AG20443 (cell line): Measurements from ENCODE around the gene ADGRE1.
"Not testable (repeated sequence)": the region's sequence is repeated elsewhere in the genome, so short reads cannot be mapped to it uniquely, and the experiment has no call there.

Source experiments
- DNase-seq: peaks from one replicate; pipeline ENCODE4 v3.0.0; 2012; ENCODE audit warnings: low spot score, mixed read lengths

Gene ADGRE1, protein sequence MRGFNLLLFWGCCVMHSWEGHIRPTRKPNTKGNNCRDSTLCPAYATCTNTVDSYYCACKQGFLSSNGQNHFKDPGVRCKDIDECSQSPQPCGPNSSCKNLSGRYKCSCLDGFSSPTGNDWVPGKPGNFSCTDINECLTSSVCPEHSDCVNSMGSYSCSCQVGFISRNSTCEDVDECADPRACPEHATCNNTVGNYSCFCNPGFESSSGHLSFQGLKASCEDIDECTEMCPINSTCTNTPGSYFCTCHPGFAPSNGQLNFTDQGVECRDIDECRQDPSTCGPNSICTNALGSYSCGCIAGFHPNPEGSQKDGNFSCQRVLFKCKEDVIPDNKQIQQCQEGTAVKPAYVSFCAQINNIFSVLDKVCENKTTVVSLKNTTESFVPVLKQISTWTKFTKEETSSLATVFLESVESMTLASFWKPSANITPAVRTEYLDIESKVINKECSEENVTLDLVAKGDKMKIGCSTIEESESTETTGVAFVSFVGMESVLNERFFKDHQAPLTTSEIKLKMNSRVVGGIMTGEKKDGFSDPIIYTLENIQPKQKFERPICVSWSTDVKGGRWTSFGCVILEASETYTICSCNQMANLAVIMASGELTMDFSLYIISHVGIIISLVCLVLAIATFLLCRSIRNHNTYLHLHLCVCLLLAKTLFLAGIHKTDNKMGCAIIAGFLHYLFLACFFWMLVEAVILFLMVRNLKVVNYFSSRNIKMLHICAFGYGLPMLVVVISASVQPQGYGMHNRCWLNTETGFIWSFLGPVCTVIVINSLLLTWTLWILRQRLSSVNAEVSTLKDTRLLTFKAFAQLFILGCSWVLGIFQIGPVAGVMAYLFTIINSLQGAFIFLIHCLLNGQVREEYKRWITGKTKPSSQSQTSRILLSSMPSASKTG

DNA sequence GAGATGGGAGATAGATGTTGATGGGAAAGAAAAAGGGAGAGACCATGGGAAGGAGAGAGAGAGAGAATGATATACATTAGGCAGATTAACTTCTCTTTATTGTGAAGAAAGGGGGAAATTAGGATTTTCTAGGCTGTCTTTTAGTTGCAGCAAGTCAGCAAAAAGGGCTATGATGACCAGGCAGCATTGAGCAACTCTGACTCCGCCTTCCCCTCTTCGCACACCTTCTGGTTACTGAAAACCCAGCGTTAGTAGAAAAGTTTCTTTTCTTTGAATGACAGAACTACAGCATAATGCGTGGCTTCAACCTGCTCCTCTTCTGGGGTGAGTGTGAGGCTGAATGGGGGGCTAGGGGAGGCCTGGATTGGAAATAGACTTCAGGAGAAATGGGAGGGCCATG, at the start of gene ADGRE1:
ADGRE1 (plus strand) TSS at position 264 of the 400 bp plus-strand sequence; CDS start at position 294, 30 bp downstream.
- DNase-seq: no peak

DNA sequence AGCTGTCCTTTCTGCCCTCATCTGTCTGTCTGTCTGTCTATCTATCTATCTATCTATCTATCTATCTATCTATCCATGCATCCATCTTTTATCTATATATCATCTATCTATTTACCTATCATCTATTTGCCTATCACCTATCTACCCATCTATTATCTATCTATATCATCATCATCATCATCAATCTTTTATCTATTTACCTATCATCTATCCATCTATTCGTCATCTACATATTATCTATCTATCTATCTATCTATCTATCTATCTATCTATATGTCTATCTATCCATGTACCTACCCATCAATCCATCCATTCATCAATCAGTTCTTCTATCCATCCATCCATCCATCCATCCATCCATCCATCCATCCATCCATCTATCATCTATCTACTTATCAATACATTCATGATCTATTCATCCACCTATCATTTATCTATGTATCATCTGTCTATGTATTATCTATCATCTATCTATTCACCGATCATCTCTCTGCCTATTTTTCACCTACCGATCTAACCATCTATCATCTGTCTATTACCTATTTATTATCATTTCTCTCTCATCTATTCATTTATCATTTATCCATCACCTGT, 49.2 kb upstream of the ADGRE1 start:
- DNase-seq: no peak

DNA sequence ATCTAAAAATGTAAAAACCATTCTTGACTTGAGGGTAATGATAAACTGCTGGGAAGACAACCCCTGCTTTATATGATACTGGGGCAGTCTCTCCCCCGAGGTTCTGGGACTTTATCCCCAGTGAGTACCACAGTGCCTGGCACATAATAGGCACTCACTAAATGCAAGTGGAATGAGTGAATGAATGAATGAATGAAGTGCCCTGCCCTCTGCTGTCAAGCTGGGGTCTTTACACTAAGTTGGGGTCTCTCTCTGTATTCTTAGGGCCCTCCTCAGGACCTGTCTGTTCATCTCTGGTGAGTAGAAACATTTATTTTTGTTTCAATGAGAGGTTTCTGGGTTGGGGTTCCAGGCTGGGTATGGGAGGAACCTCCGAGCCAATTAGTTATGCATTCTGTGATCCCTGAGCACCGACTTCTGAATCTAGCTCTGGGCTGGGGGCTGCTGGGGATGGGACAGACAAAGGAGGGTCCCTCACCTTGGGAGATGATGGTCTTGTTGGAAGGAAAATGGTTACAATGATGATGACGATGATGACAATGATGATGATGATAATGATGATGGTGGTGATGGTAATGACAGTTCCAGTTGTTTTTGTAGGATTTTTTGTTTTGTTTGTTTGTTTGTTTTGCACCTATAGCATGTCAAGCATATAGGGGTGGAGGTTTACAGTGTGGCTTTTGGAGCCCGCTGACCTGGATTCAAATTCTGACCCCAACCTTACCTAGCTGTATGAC, 44.3 kb upstream of the ADGRE1 start:
- no peak for DNase-seq

DNA sequence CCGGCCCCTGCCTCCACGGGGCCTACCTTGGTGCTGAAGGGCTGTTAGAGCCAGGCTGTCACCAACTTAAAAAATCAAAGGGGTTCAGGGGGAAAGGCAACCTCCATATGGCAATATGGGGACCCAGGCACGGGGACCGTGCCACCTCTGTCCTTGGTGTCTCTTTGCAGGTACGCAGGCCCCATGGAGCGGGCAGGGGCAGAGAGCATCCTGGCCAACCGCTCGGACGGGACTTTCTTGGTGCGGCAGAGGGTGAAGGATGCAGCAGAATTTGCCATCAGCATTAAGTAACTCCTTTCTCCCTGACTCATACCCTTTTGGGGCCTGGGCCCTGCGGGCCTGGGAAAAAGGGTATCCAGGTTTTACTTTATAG, 39.6 kb upstream of the ADGRE1 start:
- no peak for DNase-seq

DNA sequence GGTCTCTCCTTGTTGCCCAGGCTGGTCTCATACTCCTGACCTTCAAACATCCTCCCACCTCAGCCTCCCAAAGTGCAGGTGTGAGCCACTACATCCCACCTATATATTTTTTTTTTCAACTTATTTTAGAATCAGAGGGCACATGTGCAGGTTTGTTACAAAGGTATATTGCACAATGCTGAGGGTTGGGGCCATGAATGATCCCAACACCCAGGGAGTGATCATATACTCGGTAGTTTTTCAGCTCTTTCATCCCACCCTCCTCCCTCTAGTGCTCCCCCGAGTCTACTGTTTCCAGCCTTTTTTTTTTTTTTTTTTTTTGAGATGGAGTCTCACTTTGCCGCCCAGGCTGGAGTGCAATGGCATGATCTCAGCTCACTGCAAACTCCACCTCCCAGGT, 38.4 kb upstream of the ADGRE1 start:
- DNase-seq: no peak

DNA sequence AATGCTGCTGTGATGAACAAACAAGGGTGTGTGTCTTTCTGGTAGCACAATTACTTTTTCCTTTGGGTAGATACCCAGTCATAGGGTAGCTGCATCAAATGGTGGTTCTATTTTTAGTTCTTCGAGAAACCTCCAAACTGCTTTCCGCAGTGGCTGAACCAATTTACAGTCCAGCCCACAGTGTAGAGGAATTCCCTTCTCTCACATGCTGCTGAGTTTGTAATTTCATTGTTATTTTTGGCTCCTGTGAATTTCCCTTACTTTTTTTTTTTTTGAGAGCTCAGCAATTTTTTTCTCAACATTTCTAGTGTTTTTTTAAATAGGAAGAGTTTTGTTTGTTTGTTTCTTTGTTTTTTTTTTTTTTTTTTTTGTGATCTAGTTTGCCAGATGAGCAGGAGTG, 37.5 kb upstream of the ADGRE1 start:
- DNase-seq: no peak

DNA sequence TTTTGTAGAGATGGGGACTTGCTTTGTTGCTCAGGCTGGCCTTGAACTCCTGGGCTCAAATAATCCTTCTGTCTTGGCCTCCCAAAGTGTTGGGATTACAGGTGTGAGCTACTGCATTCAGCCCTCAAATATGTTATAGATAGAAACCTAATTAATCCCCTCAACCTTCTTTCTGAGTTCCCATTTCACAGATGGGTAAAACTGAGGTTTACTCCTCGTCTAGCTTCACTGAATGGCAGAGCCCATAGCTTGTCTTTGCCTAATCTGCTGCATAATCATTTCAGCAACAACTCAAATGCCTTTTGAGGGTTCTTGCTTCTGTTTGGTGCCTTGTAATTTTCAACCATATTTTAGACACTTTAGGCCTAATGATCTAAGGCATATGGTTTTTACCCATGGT, 36.0 kb upstream of the ADGRE1 start:
- DNase-seq: no peak

DNA sequence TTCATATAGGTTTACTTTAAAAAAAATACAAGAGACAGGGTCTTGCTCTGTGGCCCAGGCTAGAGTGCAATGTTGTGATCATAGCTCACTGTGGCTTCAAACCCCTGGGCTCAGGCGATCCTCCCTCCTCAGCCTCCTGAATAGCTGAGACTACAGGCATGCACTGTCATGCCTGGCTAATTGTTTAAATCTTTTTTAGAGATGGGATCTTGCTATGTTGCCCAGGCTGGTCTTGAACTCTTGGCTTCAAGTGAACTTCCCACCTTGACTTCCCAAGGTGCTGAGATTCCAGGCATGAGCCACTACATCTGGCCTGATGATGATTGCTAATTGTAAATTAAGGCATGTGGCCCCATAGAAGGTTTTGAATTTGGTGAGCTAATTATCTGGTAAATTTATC, 35.4 kb upstream of the ADGRE1 start:
- DNase-seq: no peak

DNA sequence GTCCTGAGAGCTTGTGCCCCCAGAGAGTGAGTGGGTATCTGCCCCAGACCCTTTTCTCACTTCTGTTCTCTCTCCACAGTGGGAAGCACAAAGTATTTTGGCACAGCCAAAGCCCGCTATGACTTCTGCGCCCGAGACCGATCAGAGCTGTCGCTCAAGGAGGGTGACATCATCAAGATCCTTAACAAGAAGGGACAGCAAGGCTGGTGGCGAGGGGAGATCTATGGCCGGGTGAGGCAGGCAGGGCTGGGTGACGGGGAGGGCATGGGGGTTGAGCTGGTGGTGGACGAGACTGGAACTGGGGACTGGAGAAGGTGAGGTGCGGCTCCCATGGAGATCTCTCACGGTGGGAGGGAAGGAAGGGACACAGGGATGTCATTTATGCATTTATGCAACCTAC, 33.5 kb upstream of the ADGRE1 start:
- no peak for DNase-seq

DNA sequence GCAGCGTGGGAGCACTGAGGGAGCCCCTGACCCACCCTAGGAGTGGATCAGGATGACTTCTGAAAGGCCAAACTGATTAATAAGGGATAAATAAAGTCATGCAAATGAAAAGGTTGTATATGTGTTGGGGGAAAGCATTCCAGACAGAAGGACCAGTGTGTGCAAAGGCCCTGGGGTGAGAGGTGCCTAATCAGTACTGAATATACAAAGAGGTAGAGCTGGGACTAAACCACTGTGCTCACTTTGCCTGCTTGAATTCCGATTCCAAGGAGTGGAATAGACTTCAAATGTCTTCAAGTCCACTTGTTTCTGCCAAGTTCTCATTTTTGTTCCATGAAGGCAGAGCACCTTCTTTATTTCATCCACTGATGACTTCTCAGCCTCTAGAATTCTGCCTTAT, 32.6 kb upstream of the ADGRE1 start:
- no peak for DNase-seq

DNA sequence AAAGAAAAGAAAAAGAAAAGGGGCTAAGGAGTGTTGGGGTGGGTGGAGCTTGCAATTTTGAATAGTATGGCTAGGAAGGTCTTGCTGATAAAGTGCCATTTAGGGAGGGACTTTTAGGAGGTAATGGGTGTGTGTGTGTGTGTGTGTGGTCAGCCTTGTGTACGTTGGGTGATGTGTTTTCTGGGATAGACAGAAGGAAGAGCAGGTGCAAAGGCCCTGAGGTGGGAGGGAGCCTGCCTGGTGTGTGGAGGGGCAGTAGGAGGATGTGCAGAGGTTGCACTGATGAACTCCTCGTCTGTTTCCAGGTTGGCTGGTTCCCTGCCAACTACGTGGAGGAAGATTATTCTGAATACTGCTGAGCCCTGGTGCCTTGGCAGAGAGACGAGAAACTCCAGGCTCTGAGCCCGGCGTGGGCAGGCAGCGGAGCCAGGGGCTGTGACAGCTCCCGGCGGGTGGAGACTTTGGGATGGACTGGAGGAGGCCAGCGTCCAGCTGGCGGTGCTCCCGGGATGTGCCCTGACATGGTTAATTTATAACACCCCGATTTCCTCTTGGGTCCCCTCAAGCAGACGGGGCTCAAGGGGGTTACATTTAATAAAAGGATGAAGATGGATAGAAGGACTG, 30.5 kb upstream of the ADGRE1 start:
- no peak for DNase-seq

DNA sequence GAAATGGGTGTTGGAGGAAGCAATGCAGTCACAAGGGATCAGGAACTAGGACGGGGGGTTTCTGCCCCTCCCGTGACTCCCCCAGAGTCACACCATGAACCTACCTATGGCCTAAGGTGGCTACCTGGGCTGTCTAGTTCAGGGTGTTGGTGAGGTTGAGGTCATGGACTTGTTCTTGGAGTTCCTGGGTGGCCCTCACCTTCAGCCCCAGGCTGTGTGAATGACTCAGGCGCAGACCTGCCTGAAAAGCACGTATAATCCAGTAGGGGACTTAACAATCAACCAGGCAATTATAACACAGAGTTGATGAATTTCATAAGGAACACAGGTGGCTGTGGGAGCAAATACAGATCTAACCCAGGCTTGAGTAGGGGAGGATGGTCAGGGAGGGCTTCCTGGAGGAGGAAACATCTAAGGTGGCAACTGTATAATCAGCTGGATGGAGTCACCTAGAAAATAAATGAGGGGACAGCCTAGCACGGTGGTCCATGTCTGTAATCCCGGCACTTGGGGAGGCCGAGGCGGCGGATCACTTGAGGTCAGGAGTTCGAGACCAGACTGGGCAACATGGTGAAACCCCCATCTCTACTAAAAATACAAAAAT, 25.6 kb upstream of the ADGRE1 start:
- DNase-seq: no peak

DNA sequence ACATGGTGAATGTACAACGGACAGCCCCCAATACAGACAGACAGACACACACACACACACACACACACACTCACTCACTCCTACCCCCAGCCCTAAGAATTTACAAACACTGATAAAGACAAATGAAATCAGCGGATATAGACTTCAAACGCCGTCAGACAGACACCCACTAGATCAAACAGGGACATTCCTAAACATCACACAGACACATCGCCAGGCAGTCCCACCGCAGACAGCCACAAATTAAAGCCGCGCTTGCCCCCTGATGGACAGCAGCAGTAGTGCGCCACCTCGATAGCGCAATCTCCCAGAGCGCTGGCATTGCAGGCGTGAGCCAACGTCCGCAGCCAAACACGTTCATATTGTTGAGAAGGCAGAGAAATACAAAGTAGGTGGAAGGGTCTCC, 24.7 kb upstream of the ADGRE1 start:
- peak; percentile 90 for DNase-seq

DNA sequence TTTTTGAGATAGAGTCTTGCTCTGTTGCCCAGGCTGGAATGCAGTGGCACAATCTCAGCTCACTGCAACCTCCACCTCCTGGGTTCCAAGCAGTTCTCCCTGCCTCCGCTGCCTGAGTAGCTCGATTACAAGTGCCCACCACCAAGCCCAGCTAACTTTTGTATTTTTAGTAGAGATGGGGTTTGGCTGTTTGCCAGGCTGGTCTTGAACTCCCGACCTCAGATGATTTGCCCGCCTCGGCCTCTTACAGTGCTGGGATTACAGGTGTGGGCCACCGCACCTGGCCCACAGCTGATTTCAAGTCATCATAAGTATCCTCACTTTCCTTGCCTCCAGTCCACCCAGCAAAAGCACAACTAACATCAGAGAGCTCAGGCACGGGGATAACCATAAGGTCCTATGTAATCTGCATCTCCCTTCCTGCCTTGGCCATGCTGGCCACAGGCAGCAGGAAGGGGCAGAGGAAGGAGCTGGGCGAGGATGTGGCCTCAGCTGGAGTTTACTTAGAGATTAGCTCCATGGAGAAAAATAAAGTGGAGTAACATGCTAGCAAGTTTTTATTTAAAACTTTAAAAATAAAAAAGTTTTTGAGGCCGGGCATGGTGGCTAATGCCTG, 22.9 kb upstream of the ADGRE1 start:
- DNase-seq: no peak

DNA sequence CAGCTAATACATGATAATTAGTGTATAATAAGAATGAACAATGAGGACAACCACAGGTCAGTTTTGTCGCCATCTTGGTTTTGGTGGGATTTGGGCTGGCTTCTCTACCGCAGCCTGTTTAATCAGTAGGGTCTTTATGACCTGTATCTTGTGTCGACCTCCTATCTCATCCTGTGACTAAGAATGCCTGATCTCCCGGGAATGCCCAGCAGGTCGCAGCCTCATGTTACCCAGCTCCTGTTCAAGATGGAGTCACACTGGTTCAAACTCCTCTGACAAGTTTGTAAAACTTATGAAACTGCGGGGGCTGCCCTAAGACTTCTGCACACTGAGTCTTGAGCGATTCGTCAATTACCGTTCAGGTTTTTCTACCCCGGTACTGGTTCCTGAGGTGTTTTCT, 21.5 kb upstream of the ADGRE1 start:
- DNase-seq: no peak

DNA sequence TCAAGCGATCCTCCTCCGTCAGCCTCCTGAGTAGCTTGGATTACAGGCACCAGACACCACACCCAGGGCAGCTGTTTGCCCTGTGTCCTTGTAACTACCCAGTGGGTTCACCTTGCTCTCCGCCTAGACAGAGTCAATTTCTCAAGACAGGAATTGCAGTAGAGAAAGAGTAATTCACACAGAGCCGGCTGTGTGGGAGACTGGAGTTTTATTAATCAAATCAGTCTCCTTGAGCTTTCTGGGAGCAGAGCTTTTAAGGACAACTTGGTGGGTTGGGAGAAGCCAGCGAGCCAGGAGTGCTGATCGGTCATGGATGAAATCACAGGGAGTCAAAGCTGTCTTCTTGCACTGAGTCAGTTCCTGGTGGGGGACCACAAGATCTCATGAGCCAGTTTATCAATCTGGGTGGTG, 20.6 kb upstream of the ADGRE1 start:
- no peak for DNase-seq

DNA sequence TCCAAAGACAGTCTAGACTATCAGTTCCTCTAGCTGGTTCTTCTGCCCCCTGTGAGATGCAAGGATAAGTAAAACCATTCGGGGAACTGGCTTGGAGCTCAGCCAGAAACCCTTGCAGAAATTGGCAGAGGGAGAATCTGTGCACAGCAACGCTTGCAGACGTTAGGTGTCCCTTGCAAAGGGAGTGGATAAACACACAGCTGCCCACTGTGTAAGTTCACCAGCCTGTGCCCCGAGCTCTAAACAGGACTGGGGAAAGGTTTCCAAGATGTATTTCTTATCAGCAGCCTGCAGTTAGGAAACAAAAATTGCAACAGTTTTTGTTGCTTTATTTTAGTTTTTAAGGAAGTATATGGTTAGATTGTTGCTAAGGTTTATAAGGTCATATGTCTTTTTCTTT, 19.0 kb upstream of the ADGRE1 start:
- no peak for DNase-seq

DNA sequence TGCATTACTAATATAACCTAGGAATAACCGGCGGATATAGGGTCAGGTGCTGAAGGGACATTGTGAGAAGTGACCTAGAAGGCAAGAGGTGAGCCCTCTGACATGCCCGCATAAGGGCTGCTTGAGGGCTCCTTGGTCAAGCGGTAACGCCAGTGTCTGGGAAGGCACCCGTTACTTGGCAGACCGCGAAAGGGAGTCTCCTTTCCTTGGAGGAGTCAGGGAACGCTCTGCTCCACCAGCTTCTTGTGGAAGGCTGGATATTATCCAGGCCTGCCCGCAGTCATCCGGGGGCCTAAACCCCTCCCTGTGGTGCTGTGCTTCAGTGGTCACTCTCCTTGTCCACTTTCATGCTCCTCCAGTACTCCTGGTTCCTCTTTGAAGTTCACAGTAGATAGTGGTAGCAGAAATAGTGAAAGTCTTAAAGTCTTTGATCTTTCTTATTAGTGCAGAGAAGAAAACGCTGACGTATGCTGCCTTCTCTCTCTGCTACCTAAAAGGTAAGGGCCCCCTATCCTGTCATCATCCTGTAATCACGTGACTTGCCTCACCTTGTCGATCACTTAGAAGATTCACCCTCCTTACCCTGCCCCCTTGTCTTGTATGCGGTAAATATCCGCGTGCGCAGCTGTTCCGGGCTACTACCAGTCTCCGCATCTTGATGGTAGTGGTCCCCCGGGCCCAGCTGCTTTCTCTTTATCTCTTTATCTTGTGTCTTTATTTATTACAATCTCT, 18.1 kb upstream of the ADGRE1 start:
- not testable (repeated sequence) for DNase-seq

DNA sequence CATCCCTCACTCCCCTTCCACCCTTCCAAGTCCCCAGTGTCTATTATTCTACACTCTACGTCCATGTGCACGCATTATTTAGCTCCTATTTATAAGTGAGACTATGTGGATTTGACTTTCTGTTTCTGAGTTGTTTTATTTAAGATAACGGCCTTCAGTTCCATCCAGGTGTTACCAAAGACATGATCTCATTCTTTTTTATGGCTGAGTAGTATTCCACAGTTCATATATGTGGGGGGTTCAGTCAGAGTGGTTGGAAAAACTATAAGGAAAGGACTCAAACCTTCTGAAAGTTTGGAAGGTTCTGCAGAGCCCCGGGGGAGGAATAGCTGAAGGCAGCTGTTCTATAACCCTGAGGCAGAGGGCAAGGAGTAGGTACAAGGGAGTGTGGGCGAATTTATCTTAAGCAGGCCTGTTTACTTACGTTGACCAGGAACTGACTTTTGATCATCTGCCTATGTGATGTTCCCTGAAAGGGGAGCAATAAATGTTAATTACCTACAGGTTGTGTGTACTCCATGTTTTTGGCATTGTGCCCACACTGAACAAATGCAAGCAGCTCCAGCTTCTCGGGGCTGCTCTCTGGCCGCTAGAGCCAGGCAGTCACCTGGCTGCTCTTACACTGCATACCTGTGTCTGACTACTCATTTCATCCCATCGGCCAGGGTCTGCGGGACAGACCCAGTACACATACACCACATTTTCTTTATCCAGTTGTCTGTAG, 13.5 kb upstream of the ADGRE1 start:
- DNase-seq: no peak
